Measurements from ENCODE around the gene SEC14L1. TPM values are rescaled to one million over a fixed set of nuclear protein-coding genes. Genes with fewer than 3 reads are reported as not detected.

The SEC14L1 gene
- total RNA-seq, 2 donors from 2014 or later = 31.0 to 38.8 TPM

DNA sequence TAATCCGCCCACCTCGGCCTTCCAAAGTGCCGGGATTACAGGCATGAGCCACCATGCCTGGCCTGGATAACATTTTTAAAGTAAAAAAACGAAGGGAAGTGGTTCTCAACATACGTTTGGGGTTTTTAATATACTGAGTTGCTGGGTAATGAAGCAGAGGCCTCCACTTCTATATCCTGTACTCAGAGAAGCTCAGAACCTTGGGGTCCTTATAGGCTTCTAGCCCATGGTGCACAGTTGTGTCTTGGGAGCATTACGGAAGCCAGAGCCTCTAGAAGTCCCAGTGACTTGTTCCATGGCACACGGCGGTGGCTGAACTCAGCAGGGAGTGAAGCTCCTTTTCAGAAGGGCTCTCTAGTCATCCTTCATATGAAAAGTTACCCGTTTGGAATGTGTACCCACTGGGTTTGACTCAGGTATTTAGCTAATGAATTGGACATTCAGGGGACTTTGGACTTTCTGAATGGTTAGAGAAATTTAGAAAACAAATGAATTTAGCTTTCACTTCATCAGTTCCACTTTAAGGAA lies 67.0 kb downstream of the SEC14L1 start:
- Histone ChIP-seq H3K27ac (no peak overlapping the region), H3K9ac (ENCODE audit: low read depth in 2 of 2, low read length in 2 of 2) (no peak overlapping the region), H3K4me1 (no peaks in the 10 kb centered on the region), H3K27me3 (no peaks in the 10 kb centered on the region), H3K4me3 (no peak overlapping the region), H3K9me3 (no peaks in the 10 kb centered on the region), H3K36me3 (peaks cover 25% of the 10 kb centered on the region)
- TF ChIP-seq, protein P1, sequence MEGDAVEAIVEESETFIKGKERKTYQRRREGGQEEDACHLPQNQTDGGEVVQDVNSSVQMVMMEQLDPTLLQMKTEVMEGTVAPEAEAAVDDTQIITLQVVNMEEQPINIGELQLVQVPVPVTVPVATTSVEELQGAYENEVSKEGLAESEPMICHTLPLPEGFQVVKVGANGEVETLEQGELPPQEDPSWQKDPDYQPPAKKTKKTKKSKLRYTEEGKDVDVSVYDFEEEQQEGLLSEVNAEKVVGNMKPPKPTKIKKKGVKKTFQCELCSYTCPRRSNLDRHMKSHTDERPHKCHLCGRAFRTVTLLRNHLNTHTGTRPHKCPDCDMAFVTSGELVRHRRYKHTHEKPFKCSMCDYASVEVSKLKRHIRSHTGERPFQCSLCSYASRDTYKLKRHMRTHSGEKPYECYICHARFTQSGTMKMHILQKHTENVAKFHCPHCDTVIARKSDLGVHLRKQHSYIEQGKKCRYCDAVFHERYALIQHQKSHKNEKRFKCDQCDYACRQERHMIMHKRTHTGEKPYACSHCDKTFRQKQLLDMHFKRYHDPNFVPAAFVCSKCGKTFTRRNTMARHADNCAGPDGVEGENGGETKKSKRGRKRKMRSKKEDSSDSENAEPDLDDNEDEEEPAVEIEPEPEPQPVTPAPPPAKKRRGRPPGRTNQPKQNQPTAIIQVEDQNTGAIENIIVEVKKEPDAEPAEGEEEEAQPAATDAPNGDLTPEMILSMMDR (IDR thresholded peaks at IDR 0.05) = no peak
- intact Hi-C loops (cut with DNase I) = loop anchor here (10.0 kb wide), 1 partner anchor 53 kb away; no protein-coding TSS in a partner anchor
- DNase-seq = no peak

DNA sequence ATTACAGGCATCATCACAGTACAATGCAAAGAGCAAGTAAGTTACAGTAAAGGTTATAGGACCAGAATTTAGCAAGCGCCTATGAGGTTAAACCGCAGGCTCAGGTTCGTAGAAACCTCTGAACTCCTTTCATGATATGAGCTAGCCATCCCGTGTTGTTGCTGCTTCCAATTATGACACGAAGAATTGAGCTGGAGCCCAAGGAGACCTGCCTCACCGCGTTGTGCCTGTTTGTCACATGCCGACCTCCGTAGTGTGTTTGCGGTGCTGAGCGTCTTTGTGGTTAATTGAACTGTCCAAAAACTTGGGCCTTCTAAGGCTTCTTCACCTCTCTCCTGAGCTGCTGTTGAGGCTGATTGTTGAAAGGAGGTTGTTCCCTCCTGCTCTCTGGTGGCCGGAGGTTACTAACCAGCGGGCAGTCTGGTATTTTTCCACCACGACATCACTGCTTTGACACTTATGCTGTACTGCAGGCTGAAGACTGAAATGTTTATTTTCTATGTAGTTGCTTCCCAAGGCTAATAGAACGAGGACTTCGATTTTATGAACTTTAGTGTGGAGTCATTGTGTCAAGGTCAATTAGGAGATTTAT lies 67.5 kb downstream of the SEC14L1 start:
- intact Hi-C loops (cut with DNase I) = loop anchor here (10.0 kb wide), 1 partner anchor 54 kb away; no protein-coding TSS in a partner anchor
- TF ChIP-seq, protein P1 (IDR thresholded peaks at IDR 0.05) = no peak
- Histone ChIP-seq H3K36me3 (peaks cover 30% of the 10 kb centered on the region), H3K9me3 (no peaks in the 10 kb centered on the region), H3K27ac (no peak overlapping the region), H3K9ac (ENCODE audit: low read depth in 2 of 2, low read length in 2 of 2) (no peak overlapping the region), H3K27me3 (no peaks in the 10 kb centered on the region), H3K4me3 (no peak overlapping the region), H3K4me1 (no peaks in the 10 kb centered on the region)
- DNase-seq = no peak

DNA sequence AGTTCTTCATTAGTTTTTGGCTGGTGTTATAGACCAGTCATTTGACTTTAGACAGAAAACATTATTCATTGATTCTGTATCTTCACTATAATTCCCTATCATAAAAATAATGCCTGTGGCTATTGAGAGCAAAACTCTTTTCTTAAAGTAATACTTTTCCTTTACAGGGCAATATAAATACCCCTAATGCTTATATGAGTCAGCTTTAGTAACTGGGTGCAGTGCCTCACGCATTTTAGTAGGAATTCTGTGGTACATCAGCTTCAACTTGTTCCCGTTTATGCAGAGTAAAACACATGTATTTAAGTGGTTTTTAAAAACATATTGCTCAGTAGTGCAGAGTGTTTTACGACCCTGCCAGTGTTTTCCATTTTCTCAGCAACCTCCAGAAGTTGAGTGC lies 68.1 kb downstream of the SEC14L1 start:
- DNase-seq = no peak
- Histone ChIP-seq H3K9ac (ENCODE audit: low read depth in 2 of 2, low read length in 2 of 2) (no peak overlapping the region), H3K9me3 (no peaks in the 10 kb centered on the region), H3K27ac (no peak overlapping the region), H3K27me3 (no peaks in the 10 kb centered on the region), H3K36me3 (peaks cover 33% of the 10 kb centered on the region), H3K4me1 (no peaks in the 10 kb centered on the region), H3K4me3 (no peak overlapping the region)
- intact Hi-C loops (cut with DNase I) = loop anchor here (10.0 kb wide), 1 partner anchor 54 kb away; no protein-coding TSS in a partner anchor
- TF ChIP-seq, protein P1 (IDR thresholded peaks at IDR 0.05) = no peak

DNA sequence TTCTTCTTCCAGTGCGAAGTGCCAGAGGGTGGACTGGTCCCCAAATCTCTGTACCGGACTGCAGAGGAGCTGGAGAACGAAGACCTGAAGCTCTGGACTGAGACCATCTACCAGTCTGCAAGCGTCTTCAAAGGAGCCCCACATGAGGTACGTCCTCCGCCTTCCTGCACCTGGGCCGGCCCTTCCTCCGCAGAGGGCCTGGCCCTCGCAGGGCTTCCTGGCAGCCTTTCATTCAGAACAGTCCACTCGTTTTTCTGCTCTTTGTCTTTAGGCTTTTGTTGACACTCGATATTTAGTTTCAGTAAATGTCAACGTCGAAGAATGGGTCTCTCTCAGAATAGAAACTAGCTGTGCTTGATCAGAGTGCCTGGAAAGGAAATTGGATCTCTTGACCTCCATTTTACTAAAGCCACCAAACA lies 68.6 kb downstream of the SEC14L1 start:
- no peak for DNase-seq
- Histone ChIP-seq H3K9ac (ENCODE audit: low read depth in 2 of 2, low read length in 2 of 2) (no peak overlapping the region), H3K27ac (no peak overlapping the region), H3K9me3 (no peaks in the 10 kb centered on the region), H3K36me3 (peaks cover 37% of the 10 kb centered on the region), H3K4me1 (no peaks in the 10 kb centered on the region), H3K27me3 (no peaks in the 10 kb centered on the region), H3K4me3 (no peak overlapping the region)
- TF ChIP-seq, protein P1 (IDR thresholded peaks at IDR 0.05) = no peak
- intact Hi-C loops (cut with DNase I) = loop anchor here (10.0 kb wide), 1 partner anchor 55 kb away; no protein-coding TSS in a partner anchor

DNA sequence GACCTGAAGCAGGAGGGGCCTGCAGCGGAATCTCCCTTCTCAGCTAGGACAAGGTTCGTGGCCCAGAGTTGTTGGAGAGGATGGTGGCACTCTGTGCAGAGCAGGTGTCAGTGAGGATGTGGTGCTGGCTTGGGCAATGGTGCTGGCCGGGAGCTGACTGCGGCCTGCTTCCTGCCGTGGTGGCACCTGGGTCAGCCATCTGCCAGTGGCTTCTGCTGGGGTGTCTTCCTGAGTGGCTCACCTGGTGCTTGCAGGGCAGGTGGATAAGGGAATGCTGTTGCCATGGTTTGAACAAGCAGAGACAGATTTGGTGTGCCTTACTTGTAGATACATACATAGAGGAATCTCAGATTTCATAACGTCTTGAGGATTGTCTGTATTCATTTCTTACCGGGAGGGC lies 69.6 kb downstream of the SEC14L1 start:
- no peak overlapping the region for H3K4me3 ChIP-seq
- H3K27me3 ChIP-seq = no peaks in the 10 kb centered on the region
- H3K4me1 ChIP-seq = no peaks in the 10 kb centered on the region
- intact Hi-C loops (cut with DNase I) = no loop called here
- no peak overlapping the region for H3K27ac ChIP-seq
- TF ChIP-seq, protein P1 (IDR thresholded peaks at IDR 0.05) = no peak
- peaks cover 39% of the 10 kb centered on the region for H3K36me3 ChIP-seq
- H3K9me3 ChIP-seq = no peaks in the 10 kb centered on the region
- no peak for DNase-seq
- H3K9ac ChIP-seq (ENCODE audit: low read depth in 2 of 2, low read length in 2 of 2) = no peak overlapping the region

Measured in colonic mucosa (tissue), 4 donors.